Adipocyte (in vitro differentiated cells): ENCODE data around the gene EXOC6B.

ENCODE experiments used
- DNase-seq: peaks from one replicate; pipeline ENCODE4 v3.0.0-alpha.2; 2015; ENCODE audit warnings: low read depth
- H3K27me3 ChIP-seq: replicated peaks from 2 replicates; pipeline ENCODE4 v1.7.0; 2013; ENCODE audit warnings: mild to moderate bottlenecking, low read length, moderate library complexity; ENCODE audit not compliant: control insufficient read depth, insufficient read depth
- H3K36me3 ChIP-seq: 2 replicates; pipeline ENCODE4 v1.7.0; 2013; ENCODE audit warnings: low read length, mild to moderate bottlenecking, moderate library complexity; ENCODE audit not compliant: control insufficient read depth, insufficient read depth, severe bottlenecking
- H3K4me1 ChIP-seq: 2 replicates; pipeline ENCODE4 v1.7.0; 2013; ENCODE audit warnings: mild to moderate bottlenecking, low read length, moderate library complexity; ENCODE audit not compliant: control insufficient read depth, insufficient read depth
- H3K4me3 ChIP-seq: 2 replicates; pipeline ENCODE4 v1.7.0; 2013; ENCODE audit warnings: mild to moderate bottlenecking, low read length, moderate library complexity
- H3K9ac ChIP-seq: 2 replicates; pipeline ENCODE4 v1.7.0; 2013; ENCODE audit warnings: mild to moderate bottlenecking, low read length, moderate library complexity
- H3K9me3 ChIP-seq: 2 replicates; pipeline ENCODE4 v1.7.0; 2013; ENCODE audit warnings: mild to moderate bottlenecking, low read length, moderate library complexity; ENCODE audit not compliant: control insufficient read depth

EXOC6B gene

DNA sequence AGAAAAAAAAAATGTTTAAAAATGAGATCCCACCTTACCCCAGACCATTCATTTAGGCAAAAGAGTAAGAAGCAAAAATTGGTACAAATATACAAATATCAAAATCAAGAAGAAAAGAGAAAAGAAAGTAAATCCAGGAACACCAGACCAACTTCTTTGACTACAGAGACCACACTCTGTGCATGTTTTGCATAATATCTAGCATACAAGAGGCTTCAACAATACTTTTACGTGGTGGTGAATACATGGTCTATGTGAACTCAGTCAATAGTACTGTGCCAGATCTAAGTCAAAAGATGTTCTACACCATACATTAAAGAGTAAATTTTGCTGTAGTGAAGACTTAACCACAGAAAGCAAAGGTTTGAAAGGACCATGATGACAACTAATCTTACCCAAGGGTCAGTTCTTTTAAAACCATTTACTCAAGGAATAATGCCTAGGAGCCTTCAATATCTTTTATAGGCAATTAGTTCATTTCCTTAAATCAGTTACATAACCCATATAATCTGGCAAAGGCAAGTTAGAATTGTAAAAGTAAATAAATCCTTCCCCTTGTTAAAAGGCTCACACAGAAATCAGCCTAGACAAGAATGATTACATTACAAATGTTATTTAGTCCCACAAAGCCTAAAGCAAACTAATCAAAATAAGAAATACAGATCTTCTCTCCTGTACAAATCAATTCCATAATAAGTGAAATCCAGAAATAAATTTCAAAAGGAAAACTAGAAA is 115.2 kb downstream of the EXOC6B start:
- no peak for DNase-seq
- Histone ChIP-seq H3K9ac (no peak overlapping the region), H3K27me3 (no peaks in the 10 kb centered on the region), H3K9me3 (no peaks in the 10 kb centered on the region), H3K36me3 (peaks cover 5% of the 10 kb centered on the region), H3K4me1 (peaks cover 5% of the 10 kb centered on the region), H3K4me3 (no peak overlapping the region)

DNA sequence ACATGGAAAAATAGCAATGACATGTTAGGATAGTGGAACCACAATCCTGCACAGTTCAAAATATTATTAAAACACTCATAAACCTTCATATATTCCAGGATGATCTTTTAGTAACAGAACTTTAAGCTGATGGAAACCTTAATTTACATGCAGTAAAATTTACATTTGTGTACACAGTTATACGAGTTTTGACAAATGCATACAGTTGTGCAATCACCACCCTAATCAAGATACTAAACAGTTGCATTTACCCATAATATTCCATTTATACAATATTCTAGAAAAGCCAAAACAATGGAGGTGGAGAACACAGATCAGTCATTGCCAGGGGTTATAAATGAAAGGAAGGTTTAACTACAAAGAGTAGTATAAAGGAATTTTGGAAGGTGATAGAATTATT is 117.6 kb downstream of the EXOC6B start:
- Histone ChIP-seq H3K4me1 (no peaks in the 10 kb centered on the region), H3K27me3 (no peaks in the 10 kb centered on the region), H3K4me3 (no peak overlapping the region), H3K9ac (no peak overlapping the region), H3K36me3 (peaks cover 4% of the 10 kb centered on the region), H3K9me3 (no peaks in the 10 kb centered on the region)
- DNase-seq: no peak

DNA sequence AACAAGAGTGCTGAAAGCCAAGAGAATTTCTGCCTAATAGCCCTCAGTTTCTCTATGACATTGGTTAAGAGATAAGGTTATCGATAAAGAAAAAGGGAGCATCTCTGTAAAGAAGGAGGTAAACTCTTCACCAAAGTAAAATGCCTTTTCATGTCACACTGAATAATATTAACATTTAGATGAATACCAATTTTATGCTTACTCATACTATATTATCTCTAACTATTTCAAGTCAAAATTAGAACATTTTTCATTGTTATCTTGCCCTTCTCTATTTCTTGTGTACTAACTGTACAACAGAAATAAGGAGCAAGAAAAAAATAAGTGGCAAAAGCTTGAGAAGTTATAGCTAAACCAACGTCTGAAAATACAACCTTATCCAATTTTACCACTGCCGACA is 127.5 kb downstream of the EXOC6B start:
- no peak overlapping the region for H3K4me3 ChIP-seq

DNA sequence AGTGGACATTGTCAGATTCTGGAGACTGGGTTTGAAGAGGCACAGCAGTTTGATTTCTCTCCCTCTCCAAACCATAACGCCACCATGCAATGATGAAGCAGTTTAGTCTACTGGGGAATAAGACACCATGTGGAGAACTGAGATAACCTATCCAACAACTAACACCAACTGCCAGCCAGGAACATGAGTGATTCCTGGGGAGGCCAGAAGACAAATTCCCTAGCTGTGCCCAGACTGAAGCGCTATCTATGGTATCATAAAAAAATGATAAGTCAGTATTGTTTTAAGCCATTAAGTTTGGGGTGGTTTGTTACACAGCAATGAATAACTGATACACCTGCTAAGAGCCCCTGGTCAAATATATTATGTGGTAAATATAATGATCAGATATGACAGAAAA is 129.3 kb downstream of the EXOC6B start:
- no peak for DNase-seq
- H3K4me1 ChIP-seq: peaks cover 16% of the 10 kb centered on the region
- no peaks in the 10 kb centered on the region for H3K36me3 ChIP-seq
- H3K9ac ChIP-seq: no peak overlapping the region
- H3K9me3 ChIP-seq: no peaks in the 10 kb centered on the region
- no peak overlapping the region for H3K4me3 ChIP-seq
- no peaks in the 10 kb centered on the region for H3K27me3 ChIP-seq

More for the DNA sequence above, 127.5 kb downstream of the EXOC6B start:
- H3K4me1 ChIP-seq: peaks cover 16% of the 10 kb centered on the region
- no peaks in the 10 kb centered on the region for H3K9me3 ChIP-seq
- DNase-seq: no peak
- H3K27me3 ChIP-seq: no peaks in the 10 kb centered on the region
- no peaks in the 10 kb centered on the region for H3K36me3 ChIP-seq
- no peak overlapping the region for H3K9ac ChIP-seq

DNA sequence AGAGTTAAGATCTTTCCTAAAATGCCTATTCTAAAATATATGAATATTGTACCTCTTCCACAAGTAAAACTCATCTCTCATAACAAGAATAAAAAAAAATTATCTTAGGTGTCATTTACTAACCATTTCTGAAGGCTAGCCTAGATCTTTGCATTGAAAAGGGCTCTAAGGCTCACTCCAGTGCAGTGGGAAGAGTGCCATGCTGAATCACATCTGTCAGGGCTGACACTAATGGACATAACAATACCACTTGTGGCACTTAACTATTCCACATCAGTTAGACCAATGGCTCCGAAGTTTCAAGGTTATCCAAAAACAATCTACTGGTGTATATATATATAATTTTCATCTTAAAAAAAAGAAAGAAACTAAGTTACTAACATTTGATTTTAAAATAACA is 130.2 kb downstream of the EXOC6B start:
- Histone ChIP-seq H3K9me3 (no peaks in the 10 kb centered on the region), H3K4me3 (no peak overlapping the region), H3K27me3 (no peaks in the 10 kb centered on the region), H3K4me1 (peaks cover 16% of the 10 kb centered on the region), H3K9ac (no peak overlapping the region), H3K36me3 (no peaks in the 10 kb centered on the region)
- DNase-seq: no peak

DNA sequence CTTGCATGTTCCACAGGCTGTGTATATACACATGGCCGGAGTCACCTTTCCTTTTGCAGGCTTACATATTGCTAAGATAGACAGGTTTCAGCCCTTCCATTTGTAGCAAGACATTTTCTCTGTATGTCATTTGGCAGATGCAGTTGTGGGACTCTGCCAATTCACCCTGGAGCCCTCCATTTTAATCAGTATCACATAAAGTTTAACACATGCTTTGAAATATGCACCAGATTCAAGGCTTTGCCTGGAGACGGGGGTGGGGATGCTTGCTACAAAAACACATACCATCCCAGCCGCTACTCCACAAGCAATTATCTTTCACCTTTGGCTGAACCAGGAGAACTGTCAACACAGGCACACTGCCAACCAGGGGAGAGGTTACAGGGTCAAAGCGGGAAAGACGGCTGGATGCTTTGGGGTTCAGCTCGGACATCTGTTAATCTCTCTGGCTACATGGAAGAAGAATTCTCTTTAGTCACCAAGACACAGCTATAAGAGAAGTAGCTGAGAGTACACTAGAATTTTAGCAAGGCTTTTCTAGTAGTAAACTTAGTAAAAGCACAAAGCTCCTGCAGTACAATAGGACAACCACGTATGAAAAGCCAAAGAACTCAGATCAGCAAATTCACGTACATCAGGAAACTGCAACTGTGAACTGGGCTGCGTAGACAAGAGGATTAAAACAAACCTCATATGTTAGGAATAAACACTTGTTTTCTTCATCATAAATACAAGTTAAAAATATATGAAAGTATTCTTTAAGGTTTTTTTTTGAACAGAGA is 130.9 kb downstream of the EXOC6B start:
- no peak overlapping the region for H3K9ac ChIP-seq
- peak overlapping the region; percentile 45 for H3K4me3 ChIP-seq
- DNase-seq: peak; percentile 77
- H3K9me3 ChIP-seq: no peaks in the 10 kb centered on the region
- no peaks in the 10 kb centered on the region for H3K36me3 ChIP-seq
- peaks cover 19% of the 10 kb centered on the region for H3K4me1 ChIP-seq
- H3K27me3 ChIP-seq: no peaks in the 10 kb centered on the region

DNA sequence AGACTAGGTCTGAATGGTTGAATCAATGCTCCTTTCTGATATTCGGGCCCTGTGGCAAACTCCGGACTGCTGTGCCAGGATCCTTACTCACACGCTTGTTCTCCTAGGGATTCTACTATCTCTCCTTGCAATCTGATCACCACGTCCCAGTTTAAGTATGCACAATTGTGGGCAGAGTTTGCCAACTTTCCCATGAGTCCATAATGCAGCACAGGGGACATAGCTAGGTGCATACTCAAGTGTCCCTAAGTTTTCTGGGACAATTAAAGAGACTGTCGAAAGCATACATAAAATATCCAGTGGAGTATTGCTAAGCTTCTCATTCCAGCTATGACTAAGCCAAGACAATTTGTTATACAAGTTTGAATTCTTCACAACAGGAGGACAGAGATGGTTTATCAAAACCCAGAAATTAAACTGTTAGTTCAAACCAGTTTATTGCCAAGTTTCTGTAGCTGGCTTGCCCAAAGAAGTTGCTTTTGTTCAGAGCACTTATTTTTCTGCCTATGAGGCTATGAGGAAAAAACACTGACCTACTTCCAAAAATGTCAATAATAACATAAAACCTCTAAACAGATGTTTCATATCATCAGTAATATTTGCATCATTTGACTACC is 136.1 kb downstream of the EXOC6B start:
- peak; percentile 46 for DNase-seq
- H3K9ac ChIP-seq: no peak overlapping the region
- H3K36me3 ChIP-seq: no peaks in the 10 kb centered on the region
- no peak overlapping the region for H3K4me3 ChIP-seq
- H3K9me3 ChIP-seq: no peaks in the 10 kb centered on the region
- peaks cover 19% of the 10 kb centered on the region for H3K4me1 ChIP-seq
- H3K27me3 ChIP-seq: no peaks in the 10 kb centered on the region

DNA sequence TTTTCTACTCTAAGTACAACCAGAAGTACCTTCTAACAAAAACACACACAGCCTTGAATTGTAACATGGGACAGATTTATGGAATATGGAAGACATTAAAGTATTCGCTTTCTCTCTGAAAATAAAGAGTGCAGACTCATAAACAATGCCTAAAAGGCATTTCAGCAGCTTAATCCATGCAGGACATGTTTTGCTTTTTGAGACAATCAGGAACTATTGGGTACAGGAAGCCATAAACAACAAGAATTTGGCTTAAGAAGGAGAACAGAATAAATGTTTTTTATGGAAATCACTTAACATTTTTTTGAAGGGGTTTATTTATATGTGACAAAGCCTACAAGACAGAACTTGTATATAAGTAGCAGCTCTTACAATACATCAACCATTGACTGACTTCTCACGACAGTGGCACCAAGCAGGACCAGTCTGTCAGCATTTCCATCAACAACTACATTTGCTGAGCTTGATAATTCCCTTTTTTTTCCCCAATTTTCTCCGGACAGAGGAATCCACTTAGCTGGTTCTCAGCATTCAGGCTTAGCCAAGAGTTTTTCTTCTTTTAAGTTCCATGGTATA is 140.1 kb downstream of the EXOC6B start:
- no peaks in the 10 kb centered on the region for H3K36me3 ChIP-seq
- DNase-seq: no peak
- no peak overlapping the region for H3K9ac ChIP-seq
- no peaks in the 10 kb centered on the region for H3K27me3 ChIP-seq
- H3K4me1 ChIP-seq: peaks cover 11% of the 10 kb centered on the region
- no peak overlapping the region for H3K4me3 ChIP-seq
- H3K9me3 ChIP-seq: no peaks in the 10 kb centered on the region

DNA sequence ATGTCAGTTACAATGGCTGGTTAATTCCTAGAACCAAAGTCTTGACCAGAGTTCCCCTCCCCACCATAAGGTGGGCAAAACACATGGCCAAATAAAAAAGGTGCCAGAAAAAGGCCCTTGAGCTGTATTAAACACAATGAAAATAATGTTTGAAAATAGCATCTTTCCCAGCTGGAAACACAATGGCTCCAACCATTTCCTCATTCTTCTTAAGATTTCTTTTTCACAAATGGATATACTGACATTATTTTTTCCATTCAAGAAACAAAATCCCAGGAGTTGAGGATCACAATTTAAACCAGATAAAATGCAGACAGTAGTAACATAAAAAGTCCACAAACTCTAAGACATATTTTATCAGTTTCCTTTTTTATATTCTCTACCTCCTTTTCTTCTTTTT is 143.8 kb downstream of the EXOC6B start:
- no peak overlapping the region for H3K4me3 ChIP-seq
- DNase-seq: no peak
- H3K36me3 ChIP-seq: no peaks in the 10 kb centered on the region
- no peaks in the 10 kb centered on the region for H3K9me3 ChIP-seq
- H3K9ac ChIP-seq: no peak overlapping the region
- no peaks in the 10 kb centered on the region for H3K27me3 ChIP-seq
- H3K4me1 ChIP-seq: no peaks in the 10 kb centered on the region

DNA sequence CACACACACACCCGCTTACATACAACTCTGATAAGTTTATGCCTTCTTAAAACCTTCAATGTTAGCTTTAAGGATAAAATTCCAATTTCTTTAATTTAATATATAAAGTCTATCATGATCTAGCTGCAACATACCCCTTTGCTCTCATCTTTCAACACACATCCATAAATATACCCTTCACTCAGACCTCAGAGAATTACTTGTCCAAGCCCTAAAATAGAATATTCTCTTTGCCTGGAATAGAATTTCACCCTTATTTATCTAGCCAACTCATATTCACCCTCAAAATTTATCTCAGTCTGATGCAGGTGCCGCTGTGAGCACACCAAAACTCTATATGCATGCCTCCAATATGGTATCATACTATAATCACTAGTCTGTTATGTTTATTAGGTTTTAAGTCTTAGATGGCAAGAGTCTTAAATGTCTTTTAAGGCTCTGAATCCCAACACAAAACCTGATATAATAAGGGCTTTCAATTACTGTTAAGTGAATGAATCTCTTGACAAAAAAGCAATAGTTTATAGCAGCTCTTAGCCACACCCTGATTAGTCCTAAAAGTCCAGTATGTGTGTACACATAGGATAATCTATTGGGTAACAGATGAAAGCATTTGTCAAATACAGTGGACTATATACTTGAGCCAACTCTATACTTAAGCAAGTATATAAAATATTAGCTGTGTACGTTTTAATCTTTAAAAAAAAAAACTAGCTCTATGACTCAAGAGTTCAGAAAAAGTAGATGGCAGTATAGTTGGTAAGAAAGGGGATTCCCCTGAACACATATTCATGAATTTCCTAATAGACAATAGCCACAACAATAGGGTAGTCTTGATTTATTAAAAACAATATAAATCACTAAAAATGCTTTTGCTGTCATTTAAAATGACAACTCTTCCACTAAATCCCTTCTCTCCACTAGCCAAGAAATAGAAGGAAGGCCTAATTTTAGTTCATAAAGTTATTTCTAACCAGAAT is 144.5 kb downstream of the EXOC6B start:
- H3K4me3 ChIP-seq: no peak overlapping the region
- no peaks in the 10 kb centered on the region for H3K9me3 ChIP-seq
- peak; percentile 22 for DNase-seq

More for the DNA sequence above, 144.5 kb downstream of the EXOC6B start:
- H3K4me1 ChIP-seq: peaks cover 7% of the 10 kb centered on the region
- no peaks in the 10 kb centered on the region for H3K36me3 ChIP-seq
- H3K27me3 ChIP-seq: no peaks in the 10 kb centered on the region
- no peak overlapping the region for H3K9ac ChIP-seq
